ENCODE results near the gene SMYD3. TPM values are rescaled to one million over a fixed set of nuclear protein-coding genes. Genes with fewer than 3 reads are reported as not detected.
"Not testable (repeated sequence)": the region's sequence is repeated elsewhere in the genome, so short reads cannot be mapped to it uniquely, and the experiment has no call there.

SMYD3 gene
- total RNA-seq, 2 donors from 2014 or later = 15.8 to 21.8 TPM

DNA sequence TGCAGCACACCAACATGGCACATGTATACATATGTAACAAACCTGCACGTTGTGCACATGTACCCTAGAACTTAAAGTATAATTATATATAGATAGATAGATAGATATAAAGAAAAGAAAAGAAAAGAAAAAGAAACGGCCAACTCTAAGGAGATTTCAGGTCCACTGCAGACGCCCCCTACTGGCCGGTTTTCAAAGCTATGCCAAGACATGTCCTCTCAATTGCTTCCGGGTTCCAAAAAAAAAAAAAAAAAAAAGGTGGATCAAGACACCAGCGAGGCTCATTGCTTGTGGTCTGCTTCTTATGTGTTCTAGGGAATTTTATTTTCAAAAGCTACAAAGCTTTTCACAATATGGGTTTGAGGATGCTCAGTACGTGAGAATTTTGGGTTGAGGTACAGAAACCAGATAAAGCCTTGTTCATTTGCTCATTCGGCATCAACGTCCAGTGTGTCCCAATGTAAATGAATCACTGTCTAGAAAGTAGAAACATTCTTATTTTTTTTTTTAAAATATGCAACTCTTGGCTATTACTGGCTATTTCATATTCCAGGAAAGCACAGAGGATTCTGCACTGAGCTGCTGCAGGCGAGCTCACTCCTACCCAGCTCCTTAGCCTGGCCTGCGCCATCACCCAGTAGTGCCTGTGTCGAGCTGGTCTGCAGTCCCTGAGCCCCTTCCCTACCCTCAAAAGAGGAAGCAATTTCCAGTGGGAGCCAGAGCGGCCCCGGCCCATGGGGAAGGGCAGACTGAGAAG lies 709.3 kb downstream of the SMYD3 start:
- DNase-seq (peak in 1 of 2 donors; percentile 12), ATAC-seq (no peak)
- intact Hi-C loops (cut with DNase I, micrococcal nuclease) = no loop called here

DNA sequence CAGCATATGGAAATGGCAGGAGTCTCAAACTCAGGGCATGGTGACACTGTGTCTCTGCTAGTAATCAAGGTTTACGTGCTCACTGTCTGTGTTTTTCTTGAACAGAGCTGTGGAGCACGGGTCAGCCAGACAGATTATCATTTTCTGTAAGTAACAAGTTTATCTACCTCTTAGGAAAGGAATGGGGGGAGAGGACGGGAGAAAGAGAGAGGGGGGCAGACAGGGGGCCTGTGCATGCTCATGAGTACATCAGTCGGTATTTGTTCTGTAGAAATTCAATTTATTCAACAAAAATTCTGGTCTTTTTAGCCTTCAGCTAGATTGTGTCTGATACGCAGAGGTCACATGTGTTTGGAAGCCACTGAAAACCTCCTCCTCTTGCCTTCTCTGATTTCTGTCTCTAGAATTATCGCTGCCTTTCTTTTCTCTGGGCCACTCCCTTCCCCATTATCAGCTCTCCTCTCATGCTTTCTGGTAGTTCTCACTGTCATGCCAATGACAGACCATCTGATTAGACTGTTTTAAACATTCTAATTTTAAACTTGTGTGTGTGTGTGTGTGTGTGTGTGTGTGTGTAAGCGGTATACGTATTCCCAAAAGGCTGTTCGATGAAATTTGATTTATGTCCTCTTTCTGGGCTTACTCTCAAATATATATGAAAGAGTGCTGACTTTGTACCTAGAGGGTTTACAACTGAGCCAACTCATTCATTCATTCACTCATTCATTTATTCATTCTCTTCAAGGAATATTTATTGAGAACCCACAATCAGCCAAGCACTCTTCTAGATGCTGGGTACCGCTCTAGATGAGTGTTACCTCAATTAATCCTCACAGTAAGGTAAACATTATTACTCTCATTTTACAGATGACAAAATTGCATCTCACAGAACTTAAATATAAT lies 715.4 kb downstream of the SMYD3 start:
- intact Hi-C loops (cut with DNase I, micrococcal nuclease) = no loop called here

DNA sequence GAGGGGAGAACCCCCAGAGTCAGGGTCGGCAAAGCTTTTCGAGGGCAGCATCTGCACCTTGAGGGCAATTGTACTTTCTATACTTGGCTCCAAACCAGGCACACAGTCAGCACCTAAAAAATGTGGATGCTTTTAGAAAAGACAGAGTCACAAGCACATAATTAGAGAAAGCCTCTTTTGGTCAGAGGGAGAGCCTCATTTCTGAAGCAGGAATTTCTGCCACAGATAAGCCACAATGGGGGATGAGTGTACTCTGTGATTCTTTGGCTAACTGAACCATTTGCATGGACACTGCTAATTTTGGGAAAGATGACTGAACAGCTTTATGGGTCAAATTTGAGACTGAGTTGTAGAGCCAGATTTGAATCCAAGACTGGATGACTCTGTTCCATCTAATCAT lies 716.6 kb downstream of the SMYD3 start:
- intact Hi-C loops (cut with DNase I, micrococcal nuclease) = no loop called here
- ATAC-seq (no peak), DNase-seq (no peak)

More for the DNA sequence above, 715.4 kb downstream of the SMYD3 start:
- ATAC-seq (no peak), DNase-seq (no peak)

DNA sequence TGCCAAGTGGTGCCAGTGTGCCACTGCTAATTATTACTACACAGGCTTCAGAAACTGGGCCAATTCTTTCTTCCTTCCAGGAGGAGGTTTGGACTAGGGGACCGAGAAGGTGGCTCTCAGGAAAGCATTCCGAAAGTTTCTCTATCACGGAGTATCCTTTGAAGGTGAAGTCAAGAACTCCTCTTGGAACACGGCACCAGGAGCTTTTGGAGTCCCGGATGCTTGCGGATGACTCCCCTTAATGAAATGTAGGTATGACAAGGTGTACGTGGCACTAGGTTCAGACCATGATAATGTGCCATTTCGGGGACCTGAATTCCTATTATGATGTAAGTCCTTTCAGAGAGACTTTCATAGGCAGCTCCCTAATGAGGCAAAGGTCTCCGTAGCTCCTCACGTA lies 718.2 kb downstream of the SMYD3 start:
- ATAC-seq (no peak), DNase-seq (no peak)
- intact Hi-C loops (cut with DNase I, micrococcal nuclease) = no loop called here

DNA sequence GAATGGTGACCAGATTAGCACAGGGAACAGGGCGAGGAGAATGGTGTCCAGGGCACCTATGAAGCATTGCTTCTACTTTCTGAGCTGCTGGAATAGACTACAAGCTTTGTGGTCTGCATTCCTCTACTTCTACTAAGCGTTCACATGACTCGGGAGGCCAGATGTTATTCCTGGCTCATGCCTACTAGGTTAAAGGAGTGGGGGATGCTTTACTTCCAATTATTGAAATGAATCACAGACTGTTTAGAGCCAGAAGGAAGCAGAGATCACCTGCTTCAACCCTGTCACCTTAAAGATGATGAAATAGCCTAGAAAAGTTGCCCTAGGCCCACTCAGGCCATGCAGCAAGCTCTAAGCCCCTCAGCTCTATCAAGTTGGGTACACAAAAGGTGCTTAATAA lies 718.8 kb downstream of the SMYD3 start:
- intact Hi-C loops (cut with DNase I, micrococcal nuclease) = no loop called here
- DNase-seq (no peak), ATAC-seq (no peak)

DNA sequence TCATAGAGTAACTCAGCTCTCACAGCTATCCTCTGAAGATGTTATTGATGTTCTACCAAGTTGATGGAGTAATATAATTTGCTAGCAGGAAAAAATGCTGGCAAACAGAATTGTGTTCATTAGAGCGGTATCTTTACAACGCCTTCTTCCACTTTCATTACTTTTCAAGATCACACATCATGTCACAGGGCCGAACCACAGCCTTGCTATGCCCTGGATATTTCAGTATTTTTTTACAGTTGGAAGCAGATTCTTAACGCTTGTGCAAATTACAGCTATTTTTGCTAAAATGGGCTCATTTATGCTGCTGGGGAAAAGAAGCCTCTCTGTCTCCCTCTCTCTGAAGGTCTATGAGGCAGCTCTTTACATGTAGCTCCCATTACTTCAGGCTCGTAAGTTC lies 720.1 kb downstream of the SMYD3 start:
- DNase-seq = no peak
- intact Hi-C loops (cut with DNase I, micrococcal nuclease) = no loop called here
- ATAC-seq = no peak

DNA sequence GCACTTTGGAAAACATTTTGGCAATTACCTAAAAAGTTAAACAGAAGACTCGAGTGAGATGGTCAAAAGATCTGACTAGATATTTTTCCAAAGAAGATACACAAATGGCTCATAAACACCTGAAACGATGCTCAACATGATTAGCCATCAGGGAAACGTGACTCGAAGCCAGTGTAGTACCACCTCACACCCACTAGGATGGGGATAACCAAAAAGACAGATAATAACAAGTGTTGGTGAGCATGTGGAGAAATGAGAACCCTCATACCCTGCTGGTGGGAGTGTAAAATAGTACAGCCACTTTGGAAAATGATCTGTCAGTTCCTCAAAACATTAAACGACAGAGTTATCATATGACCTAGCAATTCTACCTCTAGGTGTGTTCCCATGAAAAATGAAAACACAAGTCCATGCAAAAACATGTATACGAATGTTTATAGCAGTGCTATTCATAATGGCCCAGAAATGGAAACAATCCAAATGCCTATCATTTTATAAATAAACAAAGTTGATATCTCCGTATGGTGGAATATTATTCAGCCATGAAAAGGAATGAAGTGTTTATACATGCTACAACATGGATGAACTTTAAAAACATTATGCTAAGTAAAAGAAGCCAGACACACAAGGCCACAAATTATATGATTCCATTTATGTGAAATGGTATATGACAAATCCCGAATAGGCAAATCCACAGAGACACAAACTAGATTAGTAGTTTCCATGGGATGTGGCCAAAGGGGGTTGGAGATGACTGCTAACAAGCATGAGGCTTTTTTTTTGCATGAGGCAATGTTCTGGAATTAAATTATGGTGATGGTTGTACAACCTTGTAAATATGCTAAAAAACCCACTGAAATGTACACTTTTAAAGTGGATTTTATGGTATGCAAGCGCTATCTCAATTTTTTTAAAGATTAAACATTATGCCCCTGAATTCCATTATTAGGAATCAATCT lies 727.0 kb downstream of the SMYD3 start:
- no peak for DNase-seq
- no peak for ATAC-seq

DNA sequence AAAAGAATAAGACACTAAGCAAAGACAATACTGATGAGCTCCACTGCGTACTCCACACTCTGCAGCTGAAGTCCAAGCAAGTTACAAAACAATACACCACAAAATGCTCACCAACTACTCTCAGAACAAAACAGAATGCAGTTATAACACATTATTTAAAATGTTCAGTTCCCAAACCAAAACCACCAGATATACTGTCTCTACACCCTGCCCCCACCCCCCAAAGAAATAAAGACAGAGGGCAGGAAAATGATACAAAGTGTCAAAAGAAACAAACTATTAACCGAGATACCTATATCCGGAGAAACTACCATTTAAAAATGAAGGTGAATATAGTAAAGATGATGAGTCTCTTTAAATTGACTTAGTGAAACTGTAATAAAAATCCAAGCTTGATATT lies 729.3 kb downstream of the SMYD3 start:
- ATAC-seq = no peak
- intact Hi-C loops (cut with DNase I, micrococcal nuclease) = no loop called here
- no peak for DNase-seq

More for the DNA sequence above, 727.0 kb downstream of the SMYD3 start:
- intact Hi-C loops (cut with DNase I, micrococcal nuclease) = no loop called here

DNA sequence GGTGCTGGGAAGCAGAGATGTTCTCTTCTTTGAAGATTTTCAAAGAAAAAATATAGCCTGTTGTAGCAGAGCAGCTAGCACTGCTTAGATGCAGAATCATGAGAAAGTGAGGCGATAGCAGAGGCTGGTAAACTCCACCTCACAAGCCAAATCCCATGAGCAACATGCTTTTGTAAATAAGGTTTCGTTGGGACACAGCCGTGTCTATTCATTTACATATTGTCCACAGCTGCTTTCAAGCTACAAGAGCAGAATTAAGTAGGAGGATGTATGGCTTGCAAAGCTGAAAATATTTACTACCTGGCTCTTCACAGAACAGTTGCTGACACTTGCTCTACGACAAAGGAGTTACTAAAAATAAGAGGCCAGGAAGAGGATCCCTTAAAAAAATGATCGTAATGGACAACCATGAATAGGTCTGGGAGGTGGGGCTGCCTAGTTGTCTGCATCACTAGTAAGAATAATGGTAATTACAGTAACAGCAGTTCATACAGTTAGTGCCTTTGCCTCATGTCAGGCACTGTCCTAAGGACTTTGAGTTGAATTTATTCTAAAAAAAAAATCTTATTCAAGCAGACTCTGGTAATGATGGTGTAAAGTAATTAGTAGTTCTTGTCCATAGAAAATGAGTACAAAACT lies 730.3 kb downstream of the SMYD3 start:
- DNase-seq = no peak
- ATAC-seq = no peak
- intact Hi-C loops (cut with DNase I, micrococcal nuclease) = no loop called here

DNA sequence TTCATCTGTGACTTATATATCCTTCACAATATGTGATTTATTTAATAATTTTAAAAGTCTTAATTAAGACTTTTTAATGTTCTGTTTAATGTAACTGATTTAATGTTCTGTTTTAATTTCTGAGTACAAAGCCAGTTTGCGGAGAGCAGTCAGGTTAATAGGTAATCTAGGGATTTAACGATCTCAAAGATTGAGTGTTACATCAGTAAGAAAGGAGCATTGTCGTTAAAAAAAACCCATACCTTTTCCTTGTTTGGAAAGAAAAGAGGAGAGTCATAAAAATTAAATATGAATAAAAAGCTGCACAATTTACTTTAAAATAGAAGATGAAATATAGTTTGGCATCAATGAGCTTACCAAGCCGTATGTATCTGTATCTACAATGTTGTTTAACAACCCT lies 730.9 kb downstream of the SMYD3 start:
- intact Hi-C loops (cut with DNase I, micrococcal nuclease) = no loop called here
- DNase-seq (no peak), ATAC-seq (no peak)

DNA sequence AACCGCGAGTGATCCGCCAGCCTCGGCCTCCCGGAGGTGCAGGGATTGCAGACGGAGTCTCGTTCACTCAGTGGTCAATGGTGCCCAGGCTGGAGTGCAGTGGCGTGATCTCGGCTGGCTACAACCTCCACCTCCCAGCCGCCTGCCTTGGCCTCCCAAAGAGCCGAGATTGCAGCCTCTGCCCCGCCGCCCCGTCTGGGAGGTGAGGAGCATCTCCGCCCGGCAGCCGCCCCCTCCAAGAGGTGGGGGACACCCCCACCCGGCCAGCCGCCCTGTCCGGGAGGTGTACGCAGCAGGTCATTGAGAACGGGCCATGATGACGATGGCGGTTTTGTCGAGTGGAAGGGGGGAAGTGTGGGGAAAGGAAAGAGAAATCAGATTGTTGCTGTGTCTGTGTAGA lies 732.1 kb downstream of the SMYD3 start:
- DNase-seq; ATAC-seq; intact Hi-C loops (cut with DNase I, micrococcal nuclease): not testable (repeated sequence)

DNA sequence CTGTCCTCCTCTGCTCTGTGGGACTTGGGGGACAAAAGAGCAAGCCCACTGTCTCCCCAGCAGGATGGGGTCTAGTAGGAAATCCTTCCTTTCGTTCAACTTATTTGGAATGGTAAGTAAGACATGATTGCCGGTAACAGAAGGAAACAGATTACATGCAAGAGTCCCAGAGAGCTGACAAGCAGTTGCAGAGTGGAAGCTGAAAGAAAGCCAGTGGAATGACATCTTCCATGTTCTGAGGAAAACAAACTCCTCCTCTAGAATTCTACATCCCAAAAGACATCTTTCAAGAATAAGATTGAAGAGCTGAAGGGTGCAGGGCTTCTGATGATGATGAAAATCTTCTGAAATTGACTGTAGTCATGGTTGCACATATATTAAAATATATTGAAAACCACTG lies 732.9 kb downstream of the SMYD3 start:
- ATAC-seq (no peak), DNase-seq (no peak)
- intact Hi-C loops (cut with DNase I, micrococcal nuclease) = no loop called here

DNA sequence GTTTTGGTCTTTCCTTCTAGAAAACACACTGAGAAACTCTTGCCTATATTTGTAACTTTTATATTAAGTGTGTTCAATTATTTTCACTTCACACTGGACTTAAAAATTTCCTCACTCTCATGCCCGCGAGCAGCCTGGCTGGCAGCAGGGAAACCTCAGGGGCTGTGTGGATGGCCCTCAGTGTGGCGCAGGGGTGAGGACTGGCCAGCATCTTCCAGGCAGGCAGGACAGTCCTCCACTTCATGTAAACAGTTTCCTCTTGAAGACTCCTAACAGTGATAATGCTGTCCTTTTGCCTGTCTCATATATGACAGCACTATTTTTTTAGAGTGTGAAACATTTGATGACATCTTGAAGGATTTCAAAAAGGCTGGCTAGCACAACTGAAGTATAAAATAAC lies 733.7 kb downstream of the SMYD3 start:
- no peak for ATAC-seq
- intact Hi-C loops (cut with DNase I, micrococcal nuclease) = no loop called here
- no peak for DNase-seq

DNA sequence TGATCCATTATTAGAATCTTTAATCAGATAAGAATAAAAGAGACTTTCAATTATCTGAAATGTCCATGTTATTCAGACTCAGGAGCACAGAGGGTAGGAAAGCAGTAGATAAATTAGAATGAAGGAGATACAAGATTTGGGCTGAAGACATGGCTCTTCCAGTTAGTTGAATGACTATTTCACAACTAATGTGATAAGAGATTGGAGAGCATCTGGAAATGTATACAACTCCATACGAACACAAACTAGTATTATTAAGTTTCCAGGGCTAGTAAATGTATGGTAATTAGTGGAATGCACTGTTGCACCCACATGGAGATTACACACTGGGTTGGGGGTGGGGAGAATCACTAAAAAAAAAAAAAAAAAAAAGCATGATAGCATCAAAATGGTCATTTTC lies 734.3 kb downstream of the SMYD3 start:
- intact Hi-C loops (cut with DNase I, micrococcal nuclease) = no loop called here
- ATAC-seq = no peak
- DNase-seq = no peak

DNA sequence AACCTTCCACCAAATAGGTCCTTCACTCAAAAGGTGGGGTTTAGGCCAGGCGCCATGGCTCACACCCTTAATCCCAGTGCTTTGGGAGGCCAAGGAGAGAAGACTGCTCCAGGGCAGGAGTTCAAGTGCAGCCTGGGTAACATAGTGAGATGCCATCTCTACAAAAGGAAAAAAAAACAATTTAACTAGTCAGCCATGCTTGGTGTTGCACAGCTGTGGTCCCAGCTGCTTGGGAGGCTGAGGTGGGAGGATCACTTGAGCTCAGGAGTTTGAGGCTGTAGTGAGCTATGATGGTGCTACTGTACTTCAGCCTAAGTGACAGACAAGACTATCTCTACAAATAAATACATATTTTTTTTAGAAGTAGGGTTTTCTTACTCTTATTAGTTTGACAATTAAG lies 734.8 kb downstream of the SMYD3 start:
- ATAC-seq = no peak
- DNase-seq = no peak
- intact Hi-C loops (cut with DNase I, micrococcal nuclease) = no loop called here

DNA sequence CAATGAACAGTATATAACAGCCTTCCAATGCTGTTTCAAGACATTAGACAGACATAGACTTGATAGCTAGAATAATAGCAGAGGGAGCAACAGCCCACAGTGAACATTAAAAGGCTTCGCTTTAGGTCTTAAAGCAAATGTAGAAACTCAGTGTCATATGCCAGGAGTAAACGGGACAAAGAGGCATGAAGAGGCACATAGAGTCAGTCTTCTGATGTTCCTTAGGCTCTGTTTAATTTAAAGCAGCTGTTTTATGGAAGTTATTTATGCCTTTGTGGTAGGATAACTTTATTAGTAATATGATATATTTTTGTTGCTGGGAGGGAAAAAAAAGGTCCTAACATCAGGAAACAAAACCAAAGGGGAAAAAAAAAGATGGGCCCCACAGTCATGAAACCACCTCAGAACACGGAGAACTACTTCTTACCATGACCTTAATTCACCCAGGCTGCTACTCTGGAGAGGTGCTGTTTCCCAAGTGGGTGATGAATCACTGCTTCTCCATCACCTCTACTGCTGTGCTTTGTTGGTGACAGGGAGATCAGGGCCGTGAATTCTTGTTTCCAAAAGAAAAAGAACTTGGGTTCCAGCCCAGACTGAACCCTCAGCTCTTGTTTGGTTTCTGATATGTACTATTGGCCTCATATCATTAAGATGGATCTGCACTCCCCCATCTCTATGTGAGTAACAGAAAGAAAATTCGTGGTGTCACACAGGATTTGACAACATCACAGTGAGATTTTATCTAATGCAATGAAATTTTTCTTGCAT lies 735.4 kb downstream of the SMYD3 start:
- ATAC-seq (no peak), DNase-seq (no peak)
- intact Hi-C loops (cut with DNase I, micrococcal nuclease) = no loop called here

DNA sequence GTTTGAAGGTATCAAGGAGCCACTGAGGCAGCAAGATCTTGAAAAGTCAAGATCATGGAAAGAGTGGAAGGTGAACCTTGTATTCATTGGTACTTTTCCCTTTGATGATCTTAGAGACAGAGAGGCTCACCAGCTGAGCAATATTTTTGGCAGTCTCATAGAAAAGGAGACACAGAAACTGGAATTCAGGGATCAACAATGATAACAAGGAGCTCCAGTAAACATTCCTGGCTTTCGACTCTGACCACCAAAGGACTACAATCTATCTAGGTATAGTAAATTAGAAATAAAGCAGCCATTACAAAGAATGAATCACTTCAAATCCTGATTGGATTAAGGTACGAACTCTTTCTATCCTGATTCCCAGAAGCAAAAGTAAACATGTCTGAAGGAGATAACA lies 736.9 kb downstream of the SMYD3 start:
- ATAC-seq (no peak), DNase-seq (no peak)
- intact Hi-C loops (cut with DNase I, micrococcal nuclease) = no loop called here

DNA sequence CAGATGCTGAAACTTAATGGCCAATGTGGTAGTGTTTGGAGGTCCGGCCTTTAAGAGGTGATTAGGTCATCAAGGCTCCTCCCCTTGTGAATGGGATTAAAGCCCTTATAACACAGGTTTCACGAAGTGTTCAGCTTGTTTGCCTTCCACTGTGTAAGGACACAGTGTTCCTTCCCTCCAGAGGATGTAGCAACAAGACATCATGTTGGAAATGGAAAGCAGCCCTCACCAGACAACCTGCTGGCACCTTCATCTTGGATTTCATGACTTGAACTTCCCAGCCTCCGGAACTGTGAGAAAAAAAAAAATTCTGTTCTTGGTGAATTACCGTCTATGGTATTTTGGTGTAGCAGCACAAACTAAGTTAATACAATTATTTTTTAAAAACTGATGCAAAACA lies 738.5 kb downstream of the SMYD3 start:
- no peak for ATAC-seq
- intact Hi-C loops (cut with DNase I, micrococcal nuclease) = no loop called here

More for the DNA sequence above, 738.5 kb downstream of the SMYD3 start:
- DNase-seq = no peak

Data from left colon (tissue), 2 donors.